NCI-H2081 (cell line): ENCODE results near the gene MAP3K6.

ENCODE experiments used
- DNase-seq, 2 experiments: peaks; one replicate each; lab custom pipeline; 2025; lab: John Stamatoyannopoulos, UW

Gene MAP3K6

DNA sequence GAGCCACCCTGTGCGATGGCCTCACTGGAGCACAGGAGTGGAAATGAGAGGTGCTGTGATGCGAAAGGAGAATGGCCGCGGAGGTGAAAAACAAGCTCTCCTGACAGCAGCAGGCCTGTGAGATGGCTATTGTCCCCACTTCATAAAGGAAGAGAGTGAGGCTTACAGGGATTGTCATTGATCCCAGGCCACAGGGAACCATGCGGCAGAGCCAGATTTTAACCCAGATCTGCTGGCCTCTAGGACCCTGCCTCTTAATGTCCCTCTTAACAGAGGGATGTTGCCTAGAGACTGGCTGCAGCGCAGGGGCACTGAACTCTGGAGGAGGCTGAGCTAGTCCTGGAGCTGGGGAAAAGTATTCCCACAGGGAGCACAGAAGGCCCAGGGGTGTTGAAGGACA lies 28.0 kb downstream of the MAP3K6 start:
- no peak for DNase-seq

DNA sequence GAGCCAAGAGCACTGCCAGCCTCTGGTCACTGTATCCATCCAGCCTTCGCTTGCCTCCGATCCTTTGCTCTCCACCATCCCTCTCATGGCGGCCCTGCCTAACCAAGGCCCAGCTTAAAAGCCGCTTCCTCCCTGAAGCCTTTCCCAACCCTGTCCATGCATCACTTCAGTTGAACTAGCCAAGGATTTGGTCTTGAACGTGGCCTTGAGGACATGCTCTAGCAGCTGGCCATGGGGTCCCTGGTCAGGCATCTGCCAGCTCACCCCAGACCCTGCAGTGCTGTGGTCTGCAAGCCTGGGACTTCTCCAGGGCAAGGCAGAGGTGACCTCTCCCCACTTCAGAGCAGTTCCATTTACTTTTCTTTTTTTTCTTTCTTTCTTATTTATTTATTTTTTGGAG lies 30.0 kb downstream of the MAP3K6 start:
- DNase-seq, result no peak

DNA sequence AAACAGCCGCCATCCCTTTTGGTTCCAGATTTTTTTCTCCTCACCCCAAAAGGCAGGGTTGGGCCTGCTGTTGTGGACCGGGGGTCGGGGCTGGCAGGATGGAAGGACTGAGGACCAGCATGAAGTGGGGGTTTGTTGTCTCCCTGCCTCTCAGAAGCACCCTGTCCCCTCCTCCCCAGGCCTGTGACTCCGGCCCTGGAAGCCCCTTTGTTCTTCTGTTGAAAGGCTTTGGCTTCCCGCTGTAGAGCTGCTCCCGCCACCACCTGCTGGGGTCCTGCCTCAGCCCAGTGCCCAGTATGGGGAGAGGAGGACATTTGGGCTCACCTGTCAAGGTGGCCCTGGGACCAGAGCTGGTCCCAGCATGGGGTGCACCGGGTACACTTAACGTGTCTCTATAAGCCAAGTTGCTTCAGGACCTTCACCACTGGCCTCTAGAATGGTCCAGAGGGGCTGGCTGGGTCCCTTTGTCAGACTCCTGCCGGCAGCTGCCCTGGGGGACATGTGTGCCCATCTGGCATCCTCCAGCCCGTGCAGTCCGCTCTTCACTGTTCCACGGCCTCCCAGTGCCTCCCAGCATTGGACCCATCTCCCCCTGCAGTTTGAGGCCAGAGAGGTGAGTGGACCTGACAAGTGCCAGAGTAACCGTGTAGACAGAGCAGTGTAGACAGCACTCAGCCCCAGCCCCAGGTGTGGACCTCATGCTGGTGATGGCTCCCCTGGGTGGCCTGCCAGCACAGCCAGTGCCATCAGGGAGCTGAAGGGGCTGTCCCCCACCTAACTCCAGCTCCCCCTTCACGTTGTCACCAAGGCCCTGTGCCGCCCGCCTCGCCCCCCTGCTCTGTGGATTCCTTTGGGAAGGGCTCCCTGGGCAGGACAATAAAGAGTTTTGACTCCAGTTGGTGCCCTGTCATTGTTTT lies 31.0 kb downstream of the MAP3K6 start:
- DNase-seq, result no peak

DNA sequence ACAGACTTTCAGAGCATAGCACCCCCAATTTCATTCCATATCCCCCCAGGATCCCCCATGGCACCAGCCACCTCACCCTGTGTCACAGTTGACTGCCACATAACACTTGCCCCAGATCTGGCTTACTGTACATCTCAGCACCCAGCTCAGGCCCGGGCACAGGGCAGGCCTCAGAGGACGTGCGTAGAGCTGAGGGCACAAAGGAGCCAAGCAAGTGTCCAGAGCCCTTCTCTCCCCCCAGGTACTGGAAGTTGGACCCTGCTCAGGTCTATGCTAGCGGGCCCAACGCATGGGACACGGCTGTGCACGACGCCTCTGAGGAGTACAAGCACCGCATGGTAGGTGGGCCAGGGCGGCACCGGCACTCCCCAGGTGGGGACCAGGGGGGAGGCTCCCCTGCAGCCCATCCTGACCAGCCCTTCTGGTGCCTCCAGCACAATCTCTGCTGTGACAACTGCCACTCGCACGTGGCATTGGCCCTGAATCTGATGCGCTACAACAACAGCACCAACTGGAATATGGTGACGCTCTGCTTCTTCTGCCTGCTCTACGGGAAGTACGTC lies 33.0 kb downstream of the MAP3K6 start:
- no peak for DNase-seq

DNA sequence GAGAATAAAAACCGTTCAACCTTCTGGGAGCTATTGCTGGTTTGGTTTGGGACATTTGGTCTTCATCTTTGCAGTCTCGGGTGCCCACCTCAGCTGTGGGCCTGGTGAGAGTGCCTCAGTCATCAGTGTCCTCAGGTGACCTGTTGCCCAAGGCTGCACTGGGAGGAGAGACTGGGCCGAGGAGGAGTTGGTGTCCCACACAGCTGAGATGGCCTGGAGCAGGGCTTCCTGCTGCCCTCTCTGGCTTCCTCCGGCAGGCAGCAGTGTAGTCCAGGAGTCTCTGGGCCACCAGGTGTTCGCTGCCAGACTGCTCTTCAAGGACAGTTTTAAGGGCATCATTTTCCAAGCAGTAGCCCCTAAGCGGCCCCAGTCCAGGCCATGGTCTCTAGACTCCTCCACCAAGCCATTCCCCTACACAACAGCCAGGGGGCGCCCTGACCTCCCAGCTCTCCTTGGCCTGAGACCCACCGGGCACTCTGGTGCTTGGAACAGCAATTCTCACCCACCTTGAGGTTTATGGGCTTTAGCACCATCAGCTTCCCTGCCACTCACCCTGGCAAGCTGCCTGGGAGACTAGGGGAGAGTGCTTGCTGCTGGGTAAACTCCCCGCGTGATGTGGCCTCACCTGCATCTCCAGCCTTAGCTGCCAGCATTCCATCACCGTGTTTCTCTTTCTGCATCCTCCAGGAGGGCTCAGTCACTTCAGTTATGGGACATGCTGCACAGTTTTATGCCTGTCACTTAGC lies 34.1 kb downstream of the MAP3K6 start:
- DNase-seq, result peak; percentile 9 to 15

DNA sequence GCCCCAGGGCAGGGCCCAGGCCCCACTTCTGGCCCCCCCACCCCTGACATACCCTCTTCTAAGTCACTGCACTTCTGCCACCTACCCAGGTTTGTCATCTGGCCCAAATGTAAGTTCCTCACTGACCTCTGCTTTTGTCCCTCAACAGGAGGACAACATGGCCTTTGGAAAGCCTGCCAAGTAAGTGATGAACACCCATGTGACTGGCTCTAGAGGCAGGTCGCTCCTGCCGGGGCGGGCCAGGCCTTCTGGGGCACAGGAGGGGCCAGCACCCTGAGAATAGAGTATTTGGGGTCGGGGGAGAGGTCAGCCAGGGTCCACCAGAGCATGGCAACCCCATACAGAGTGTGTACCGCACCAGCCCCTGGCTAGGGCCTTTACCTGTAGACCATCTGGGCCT lies 34.8 kb downstream of the MAP3K6 start:
- no peak for DNase-seq

DNA sequence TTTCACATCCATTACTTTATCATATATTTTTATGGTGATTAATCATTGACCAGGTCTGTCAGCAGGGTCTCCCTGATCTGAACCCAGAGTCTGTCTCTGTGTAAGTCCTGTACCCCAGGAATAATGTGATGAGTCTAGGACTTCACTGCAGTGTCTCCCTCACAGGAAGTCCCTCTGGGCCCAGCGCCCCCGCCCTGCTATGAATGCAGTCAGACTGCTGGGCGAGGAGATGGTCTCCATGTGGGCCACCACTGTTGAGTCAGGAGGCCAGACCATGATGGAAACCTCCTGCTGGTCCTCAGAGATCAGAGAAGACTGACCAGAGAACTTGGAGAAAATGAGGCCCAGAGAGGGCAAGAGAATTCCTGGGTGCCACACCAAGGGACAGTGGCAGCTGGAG lies 35.3 kb downstream of the MAP3K6 start:
- no peak for DNase-seq

DNA sequence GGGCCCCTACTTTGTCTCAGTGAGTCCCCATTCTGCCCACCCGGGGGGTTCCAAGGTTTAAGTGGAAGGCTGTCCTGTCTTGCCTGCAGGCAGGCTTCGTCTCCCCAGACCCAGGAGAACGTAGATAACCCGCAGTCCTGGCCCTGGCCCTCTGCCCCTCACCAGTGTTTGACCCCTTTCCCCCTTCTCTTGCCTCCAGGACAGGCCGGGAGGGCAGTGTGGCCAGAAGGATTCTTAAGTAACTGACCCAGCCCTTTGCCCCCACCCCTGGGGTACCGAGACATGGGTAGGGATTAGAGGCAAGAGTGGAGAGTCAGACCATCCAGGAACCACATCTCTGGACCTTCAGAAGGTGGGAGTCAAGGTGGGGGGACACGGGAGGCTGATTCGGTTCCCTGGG lies 36.0 kb downstream of the MAP3K6 start:
- DNase-seq, result no peak

DNA sequence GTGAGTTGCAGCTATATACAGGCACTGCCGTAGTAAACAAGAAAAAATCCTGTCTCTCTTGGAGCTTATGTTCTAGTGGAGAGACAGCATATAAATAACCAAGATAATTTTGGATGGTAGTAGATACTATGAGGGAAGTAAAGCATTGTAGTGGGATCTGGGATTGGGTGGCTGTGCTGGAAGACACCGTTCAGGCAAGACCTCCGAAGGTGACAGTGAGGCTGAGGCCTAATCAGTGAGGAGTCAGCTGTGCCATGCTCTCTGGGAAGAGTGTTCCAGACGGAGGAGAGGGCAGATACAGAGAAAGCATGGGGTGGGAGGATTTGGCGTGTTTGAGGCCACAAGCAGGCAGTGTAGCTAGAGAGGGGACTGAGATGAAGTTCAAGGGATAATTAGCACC lies 38.8 kb downstream of the MAP3K6 start:
- DNase-seq, result no peak

DNA sequence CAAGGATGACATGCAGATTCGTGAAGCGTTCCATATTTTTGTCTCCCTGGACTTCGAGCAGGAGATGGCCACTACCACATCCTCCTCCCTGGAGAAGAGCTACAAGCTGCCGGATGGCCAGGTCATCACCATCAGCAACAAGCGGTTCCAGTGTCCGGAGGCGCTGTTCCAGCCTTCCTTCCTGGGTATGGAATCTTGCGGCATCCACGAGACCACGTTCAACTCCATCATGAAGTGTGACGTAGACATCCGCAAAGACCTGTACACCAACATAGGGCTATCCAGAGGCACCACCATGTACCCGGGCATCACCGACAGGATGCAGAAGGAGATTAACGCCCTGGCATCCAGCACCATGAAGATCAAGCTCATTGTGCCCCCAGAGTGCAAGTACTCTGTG lies 41.5 kb downstream of the MAP3K6 start:
- no peak for DNase-seq

DNA sequence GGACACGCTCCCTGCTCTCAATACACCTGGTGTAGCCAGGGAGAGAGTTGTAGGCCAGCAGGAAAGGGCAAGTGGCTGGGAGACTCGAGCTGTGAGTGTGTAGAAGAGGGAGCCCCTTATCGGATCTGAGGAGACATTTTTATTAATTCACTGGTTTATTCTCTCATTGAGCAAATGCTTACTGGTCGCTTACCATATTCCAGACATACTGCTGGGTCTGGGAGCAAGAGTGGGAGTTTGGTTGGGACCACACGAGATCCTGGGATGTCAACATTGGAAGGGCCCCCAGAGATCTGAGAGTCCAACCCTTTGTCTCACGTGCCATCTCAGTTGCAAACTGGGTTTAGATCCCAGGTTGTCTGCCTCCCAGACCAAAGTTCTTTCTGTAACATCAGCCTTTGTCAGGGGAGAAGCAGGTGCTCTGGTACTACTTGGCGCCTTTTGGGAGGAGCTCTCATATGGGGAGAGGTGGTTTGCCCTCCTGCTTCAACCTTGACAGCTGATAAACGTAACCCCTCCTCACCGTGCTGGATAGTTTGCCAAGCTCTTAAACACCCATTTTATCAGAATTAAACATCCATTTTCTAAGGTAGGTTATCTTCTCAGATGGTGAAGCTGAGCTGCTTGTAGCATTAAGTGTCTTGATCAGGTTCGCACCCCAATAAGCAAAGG lies 44.1 kb downstream of the MAP3K6 start:
- DNase-seq, result no peak

DNA sequence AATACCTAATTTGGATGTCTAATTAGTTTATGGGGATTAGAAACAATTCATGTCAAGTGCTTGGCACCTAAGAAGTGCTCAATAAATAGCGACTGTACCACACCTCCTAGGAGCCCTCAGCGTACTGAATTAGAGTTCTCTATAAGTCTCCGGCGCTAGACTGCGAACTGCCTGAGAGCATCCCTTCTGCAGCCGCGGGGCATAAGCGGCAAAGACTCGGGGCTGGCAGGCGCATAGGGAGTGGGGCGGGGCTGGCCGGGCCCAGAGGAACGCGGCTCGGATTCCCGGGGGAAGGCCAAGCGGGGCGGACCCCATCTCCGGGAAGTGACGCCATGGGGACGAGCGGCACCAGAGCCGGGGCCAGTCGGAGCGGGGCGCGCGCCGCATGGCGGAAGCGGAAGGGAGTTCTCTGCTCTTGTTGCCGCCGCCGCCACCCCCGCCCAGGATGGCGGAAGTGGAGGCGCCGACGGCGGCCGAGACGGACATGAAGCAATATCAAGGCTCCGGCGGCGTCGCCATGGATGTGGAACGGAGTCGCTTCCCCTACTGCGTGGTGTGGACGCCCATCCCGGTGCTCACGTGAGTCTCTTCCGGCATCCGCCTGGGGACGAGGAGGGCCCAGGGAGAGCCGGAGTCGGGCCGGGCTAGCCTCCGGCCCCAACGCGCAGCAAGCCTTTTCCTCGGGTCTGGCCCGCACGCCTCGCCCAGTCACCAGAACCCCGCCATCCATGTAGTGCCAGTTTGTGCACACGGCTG lies 44.8 kb downstream of the MAP3K6 start, which contains the start of gene TMEM222:
TSS of gene TMEM222 (plus strand) at position 351 of the 756 bp plus-strand sequence. CDS start at position 386, 35 bp downstream.
- DNase-seq, result peak; percentile 91 to 93

DNA sequence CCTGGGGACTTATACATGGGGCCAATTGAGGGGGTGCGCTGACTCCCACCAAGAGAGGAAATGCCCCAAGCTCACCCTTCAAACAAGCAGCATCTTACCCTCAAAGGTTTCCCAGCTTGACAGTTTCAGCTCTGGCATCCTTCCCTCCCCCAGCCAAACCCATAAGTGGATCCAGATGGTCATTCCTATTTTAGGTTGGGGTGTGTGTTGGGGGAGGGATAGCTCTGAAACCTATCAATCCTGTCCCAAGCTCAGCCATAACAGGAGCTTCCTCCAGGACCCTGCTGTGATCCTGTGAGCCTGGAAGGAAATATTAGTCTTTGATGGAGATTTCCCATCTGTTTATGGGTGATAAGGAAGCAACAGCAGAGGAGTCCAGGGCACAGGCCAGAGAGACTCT lies 48.2 kb downstream of the MAP3K6 start:
- DNase-seq, result no peak

DNA sequence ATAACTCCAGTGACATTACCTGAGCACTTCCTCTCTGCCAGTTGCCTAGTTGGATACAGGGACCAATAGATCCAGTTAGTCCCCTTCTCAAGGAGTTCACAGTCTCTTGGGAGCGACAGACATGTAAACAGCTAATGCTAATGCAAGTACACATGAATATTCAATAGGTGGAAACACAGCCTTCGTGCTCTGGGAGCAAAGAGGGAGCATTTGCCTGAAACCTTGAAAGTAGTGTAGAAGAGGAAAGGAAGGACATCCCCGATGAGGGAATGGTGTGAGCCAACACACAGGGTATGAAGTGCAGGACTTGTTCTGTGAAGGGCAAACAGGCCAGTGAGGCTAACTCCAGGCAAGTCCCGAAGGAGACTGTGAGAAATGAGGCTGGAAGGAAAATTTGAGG lies 48.6 kb downstream of the MAP3K6 start:
- DNase-seq, result no peak

DNA sequence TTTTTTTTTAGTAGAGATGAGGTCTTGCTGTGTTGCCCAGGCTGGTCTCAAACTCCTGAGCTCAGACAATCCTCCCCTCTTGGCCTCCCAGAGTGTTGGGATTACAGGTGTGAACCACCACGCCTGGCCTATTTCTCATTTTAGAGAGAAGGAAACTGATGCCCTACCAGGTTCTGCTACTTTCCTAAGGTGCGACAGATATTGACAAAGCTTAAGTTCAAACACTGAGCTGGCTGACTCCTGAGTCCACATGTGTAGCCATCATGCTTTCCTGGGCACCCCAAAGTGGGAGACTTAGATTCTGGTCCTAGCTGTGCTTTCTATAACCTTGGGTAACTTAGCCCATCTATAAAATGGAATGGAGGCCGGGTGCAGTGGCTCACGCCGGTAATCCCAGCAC lies 49.9 kb downstream of the MAP3K6 start:
- no peak for DNase-seq

DNA sequence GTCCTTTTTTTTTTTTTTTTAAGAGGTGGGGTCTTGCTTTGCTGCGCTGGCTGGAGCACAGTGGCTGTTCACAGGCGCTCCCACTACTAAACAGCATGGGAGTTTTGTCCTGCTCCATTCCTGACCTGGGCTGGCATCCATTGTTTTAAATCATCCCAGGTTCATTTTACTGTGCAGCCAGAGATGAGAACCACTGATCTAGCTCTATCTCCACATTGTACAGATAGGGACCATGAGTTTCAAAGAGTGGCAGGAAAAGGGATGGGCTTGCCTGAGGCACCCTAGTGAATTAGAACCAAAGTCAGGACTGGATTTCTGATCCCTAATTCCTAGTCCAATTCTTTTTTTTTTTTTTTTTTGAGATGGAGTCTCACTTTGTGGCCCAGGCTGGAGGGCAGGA lies 52.0 kb downstream of the MAP3K6 start:
- DNase-seq, result no peak

DNA sequence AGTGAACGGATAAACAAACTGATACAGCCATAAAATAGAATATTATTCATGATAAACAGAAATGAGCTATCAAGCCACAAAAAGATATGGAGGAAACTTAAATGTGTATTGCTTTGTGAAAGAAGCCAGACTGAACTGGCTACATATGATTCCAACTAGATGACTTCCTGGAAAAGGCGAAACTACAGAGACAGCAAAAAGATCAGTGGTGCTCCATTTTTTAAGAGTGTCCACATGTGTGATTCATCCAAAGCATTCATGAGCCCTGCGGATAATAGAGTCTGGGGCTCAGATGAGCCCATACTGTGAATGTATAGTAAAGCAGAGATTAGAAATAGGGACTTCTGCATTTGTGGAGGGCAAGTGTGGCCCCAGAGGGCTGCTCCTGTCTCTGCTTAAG lies 52.6 kb downstream of the MAP3K6 start:
- DNase-seq, result no peak

DNA sequence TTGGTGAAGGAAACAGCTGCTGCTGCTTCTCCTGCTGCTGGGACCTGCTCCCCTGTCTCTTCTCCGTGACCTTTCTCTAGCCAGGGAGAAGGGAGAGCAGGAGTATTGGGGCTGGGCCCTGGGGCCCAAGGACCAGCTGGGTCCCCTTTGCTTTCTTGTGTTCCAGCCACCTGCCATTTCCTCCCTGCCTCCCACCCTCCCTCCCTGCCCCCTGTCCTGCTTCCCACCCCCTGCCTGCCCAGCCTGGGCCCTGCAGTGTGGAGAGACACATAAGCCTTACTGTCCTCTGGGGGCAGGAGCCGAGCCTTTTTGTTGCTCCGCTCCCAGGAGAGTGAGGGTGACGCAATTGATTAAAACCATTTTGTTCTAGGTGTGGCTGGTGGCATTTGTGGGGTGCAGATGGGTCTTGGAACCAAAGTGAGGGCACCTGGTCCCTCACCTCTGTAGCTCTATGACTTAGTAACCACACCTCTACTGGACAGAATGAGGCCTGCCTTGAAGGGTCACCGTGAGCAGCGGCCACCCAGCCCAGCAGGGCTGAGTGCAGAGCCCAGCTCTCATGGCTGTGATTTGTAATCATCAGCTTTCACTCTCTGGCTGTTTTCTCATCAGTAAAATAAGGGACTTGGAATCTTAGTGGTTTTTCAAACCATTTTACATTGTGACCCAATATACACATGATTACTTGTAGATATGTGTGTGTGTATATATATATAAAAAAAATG lies 58.7 kb downstream of the MAP3K6 start:
- no peak for DNase-seq

DNA sequence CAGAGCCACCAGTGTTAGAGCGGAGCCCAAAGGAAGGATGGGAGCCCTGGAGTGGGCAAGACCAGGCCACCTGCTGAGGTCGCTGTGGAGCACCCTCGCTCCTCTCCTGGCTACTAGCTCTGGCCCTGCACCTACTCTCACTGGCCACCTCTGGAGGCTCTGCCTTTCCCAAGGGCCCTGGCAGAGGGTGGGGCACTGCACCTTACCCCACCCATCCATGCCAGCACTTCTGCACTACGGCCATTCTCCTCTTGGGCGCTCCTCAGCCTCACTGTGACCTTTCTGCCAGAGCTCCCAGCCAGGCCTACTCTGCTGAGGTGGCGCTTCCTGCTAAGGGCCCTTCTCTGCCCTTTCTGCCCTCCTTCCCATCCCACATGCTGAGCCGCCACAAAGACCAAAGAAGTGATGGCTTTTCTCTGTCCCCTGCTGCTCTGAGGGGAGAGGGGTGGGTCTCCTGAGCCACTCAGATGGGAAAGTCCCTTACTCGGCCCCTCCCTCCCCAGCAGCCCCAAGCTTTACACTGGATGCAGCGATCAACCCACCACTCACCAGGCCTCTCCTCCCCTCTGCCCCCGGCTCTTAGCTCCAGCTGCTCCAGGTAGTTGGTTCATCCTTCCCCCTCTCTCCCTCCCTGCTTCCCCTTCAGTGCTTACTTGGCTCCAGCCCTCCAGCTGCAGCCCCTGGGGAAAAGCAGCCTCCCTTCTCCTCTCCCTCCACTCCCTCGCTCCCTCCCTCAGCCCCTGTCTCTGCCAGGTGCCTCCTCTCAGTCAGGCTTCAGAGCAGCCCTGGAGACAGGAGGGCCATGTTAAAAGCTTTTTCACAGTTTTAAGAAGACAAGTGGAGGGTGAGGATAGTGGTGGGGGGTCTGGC lies 59.6 kb downstream of the MAP3K6 start:
- DNase-seq, result peak in 1 of 2 experiments; percentile 34

DNA sequence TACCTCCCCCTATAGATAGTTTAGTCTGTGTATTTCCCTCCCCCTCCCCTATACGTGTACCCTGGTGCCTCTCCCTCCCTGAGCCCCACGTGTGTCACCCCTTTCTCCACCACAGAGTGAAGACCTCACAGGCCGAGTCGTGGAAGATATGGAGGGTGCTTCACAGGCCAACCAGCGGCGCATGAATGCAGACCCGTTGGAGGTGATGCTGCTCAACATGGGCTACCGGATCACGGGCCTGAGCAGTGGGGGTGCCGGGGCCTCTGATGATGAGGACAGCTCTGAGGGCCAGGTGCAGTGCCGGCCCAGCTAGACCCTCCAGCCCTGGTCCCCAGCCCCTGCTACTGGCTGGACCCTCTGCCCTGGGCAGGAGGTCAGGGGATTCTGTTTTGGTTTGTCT lies 60.7 kb downstream of the MAP3K6 start:
- no peak for DNase-seq
